GM21717 (cell line): ENCODE results near the gene TMEM18.

ENCODE experiments used
- ATAC-seq: cut with Tn5 transposase; IDR thresholded peaks from one replicate; pipeline ENCODE4 v1.9.1; 2021; ENCODE audit warnings: mild to moderate bottlenecking, moderate library complexity; ENCODE audit not compliant: unreplicated experiment

The TMEM18 gene

DNA sequence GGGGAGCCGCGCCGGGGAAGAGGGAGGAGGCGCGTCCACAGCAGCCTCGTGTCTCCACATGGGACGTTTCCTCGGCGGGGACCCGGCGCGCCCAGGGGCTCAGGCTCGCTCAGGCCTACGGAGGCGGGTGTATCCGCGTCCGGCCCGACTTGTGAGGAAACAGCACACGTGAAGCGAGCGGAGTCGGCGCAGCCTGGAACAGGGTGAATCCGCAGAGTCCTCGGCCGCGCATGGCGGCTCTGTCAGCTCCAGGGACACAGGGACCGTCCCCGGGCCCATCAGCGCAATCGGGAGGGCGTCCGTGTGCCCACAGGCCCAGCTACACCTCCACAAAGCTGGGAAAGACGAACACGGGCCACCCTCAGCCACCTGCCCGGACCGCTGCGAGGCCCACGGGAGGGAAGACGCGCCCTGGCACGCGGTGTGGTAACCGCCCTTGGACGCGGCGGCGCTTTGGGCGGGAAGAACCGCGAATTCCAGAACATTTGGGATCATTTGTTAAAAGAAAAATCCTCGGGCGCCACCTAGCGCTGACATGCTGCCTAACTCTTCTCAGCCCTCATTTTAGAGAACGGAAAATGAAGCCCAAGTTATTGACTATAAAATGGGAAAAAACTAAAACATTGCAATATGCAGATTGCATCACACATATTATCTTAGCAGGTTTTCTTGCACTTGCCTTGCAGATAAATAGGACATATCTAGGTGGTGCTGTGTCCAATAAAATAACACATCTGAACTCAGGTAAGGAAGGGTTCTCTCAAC is 40.4 kb downstream of the TMEM18 start:
- ATAC-seq: peak; percentile 58

DNA sequence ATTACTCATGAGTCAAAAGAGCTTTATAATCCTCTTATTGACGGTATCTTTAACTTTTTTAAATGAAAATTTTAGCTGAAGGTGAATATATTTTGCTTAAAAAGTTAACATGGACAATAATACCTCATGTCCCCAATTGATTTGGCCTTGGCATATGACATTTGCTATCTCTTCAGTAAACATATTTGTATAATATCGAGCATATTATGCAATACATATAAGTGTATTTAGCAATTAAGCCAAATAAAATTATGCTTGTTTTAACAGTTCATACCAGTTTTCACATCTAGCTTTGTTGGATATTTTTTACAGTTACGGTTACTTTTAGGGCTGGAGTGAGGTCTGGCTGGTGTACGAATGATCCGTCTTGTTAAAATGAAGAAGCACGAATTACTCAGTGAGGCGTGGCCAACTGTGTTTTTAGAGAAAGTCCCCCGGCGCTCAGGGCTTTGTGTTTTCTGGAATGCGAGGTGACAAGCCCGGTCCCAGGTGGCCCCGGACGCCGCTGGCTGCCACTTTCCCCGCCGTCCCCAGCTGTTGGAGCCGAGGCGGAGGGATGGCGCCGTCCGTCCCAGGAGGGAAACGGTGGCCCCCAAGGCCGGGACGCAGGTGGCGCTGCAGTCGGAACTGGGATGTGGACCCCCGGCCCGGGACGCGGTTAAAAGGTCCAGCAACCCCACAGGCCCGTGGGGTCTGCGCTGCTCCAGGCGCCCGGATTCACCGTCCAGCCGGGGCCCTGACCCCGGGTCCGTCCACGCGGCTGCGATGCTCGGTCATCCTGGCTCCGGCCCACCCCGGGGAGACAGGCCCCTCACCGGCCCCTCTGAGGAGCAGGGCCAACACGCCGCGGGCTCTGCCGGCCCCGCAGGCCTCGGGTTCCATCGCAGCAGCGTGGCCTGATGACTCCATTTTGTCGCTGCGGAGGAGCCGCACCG is 41.3 kb downstream of the TMEM18 start:
- no peak for ATAC-seq

DNA sequence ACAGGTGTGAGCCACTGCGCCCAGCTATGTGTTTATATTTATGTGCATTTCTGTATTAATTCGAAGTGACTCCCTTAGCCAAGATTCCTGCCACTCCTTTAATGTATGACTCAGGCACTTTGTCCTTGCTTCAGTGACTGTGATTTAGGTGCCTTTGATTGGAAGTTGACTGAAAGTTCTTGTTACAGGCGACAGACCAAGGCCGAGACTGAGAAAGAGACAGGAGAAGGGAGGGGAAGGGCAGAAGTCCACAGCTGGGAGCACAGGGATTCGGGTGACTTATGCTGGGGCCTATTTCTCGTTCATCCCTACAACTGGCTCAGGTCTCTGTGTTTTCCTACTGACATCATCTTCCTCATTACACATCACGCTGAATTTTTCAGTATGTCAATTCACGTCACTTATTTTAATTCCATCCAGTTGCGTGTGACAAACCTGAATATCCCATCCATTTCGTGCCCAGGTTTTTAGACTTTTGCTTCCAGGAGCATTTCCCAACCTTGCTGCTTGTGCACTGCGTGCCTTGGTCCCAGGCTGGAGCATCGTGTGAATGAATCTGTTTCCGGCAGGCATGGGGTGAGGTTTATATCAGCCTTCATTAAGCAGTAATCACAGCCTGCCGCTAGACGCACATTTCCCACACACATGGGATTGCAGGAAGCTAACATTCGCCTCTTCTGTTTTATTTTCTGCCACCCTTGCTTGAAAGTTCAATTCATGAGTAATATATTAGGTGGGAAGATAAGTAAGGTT is 42.4 kb downstream of the TMEM18 start:
- ATAC-seq: no peak

GRCh38 chr2:634041-634440 is 43.2 kb downstream of the TMEM18 start:
- no peak for ATAC-seq

DNA sequence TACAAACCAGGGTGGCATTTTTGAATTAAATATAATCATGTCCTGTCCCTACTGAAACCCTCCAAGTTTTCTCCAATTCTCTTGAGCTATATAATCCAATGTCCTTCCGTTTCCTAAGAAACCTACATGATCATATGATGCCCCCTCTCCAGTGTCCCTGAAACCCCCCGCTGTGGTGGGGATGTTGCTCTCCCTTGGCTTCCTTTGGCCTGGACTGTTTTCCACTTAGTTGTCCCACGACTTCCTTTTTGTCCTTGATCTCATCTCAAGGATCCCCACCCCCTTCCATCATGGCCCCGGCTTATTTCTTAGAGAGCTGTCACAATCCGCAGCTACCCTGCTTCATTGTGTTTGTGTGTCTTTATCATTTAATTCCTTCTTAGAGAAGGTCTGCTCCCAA is 43.8 kb downstream of the TMEM18 start:
- ATAC-seq: no peak

DNA sequence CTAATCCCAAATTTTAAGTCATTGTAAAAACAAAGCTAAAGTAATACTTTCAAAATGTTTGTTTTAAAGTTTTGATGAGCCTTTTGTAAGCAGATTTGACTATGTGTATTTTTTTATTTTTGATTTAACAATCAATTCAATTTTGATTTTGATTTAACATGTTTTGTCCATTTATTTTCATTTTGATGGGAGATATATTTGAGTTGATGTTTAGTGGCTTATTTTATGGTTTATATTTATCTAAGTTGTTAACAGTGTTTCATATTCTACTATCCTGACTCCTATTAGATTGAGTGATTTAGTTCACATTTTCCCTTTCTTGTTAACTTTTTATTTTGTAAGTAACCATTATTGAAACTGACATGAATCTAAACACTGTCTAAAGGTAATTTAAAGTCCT is 44.7 kb downstream of the TMEM18 start:
- no peak for ATAC-seq

DNA sequence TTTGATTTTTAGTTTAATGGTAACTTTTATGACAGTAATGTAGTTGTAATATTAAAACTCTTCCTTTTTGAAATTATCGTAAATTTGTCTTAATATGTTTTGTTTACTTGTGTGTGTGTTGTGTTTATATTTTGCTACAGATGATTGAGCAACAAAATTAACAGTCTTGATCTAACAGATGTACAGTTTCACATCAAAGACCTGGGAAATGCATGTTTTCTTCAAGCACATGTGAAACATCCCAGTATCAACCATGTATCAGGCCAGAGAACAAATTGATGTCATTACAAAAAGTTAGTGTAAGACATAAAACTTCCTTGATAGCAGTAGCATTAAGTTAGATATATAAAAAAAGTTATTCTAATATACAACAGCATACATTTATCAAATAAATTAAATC is 45.5 kb downstream of the TMEM18 start:
- no peak for ATAC-seq

GRCh38 chr2:630451-631320 is 46.5 kb downstream of the TMEM18 start:
- ATAC-seq: no peak

- ATAC-seq: no peak
Measured at GRCh38 chr2:629961-630360, 47.2 kb downstream of the TMEM18 start.

GRCh38 chr2:628651-629050 is 48.6 kb downstream of the TMEM18 start:
- ATAC-seq: no peak

DNA sequence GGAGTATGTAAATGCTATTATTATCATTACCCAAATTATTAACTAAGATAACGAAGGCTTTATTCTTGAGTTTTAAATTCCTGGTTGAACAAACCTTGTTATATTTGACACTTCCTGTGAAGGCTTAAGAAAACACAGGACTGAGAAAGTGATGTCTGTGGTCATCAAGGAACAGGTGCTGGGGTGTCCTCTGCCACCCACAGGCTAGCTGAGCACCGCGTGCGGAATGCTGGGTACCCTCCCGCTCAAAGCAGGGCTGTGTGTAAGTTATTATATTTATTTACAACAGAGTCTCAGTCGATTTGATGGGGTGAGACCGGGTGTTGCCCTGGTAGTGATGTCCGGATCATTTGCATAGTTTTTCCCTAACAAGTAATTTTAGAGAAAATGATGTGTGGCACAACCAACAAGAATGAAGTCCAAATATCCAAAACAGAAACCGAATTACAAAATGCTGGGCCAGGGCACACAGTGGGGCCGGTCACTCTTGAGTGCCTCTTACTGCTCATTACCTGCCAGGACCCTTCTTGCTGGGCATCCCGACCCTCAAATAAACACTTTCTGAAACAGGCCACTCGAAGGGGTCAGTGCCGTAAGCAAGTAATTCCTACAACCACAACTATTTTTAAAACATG is 49.2 kb downstream of the TMEM18 start:
- no peak for ATAC-seq

DNA sequence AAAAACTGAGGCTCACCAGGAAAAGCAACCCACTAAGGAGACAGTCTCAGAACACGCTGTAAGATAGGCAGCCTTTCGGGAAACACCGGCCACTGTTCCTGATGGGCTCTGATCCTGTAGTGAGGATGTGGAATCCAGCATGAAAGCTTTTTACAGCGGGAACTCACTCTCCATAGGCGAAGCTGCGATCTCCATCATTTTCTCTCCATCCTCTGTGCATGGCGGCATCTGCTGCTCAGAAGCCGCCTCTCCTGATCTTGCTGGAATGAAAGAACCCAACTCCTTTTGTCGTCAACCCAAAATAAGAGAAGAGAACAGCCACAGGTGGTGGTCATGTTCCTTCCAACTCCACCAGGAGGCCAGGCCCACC is 49.9 kb downstream of the TMEM18 start:
- ATAC-seq: no peak

DNA sequence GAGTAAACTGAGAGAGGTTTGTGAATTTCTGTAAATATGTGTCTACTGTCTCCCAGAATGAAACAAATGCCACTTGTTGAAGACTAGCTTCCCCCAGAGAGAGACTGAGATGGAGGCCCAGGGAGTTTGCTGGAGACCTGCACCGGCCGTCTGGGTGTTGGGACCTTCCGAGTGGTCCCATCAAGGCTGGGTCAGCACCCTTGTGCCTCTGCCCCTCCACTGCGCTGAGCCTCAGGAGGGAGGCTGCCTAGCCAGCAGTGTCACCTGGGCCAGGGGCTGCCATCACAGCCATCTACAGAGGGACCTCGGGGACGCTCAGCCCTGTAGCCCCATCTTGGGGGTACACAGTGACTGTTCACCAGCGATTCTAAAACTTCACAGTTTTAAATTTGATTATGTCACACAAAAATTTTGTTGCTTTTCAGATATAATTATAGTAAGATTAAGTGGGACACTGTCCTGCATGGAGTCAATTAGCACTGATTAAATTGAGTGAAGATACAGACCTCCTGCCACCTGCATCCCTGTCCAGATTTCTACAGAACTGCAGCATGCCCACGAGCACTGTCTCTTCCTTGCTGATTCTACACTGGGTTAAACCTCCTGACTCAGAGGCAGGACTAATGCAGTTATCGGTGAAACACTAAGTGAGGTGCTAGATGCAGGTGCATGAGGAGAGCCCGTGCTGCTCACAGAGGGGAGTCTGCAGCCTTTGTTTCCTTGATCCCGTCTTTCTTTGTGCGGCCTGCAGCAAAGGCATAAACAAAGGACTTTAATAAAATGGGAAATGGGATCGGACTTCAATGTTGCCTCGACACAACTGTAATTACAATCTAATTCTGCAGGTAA is 50.5 kb downstream of the TMEM18 start:
- ATAC-seq: no peak

GRCh38 chr2:625415-626333 is 51.5 kb downstream of the TMEM18 start:
- ATAC-seq: no peak

DNA sequence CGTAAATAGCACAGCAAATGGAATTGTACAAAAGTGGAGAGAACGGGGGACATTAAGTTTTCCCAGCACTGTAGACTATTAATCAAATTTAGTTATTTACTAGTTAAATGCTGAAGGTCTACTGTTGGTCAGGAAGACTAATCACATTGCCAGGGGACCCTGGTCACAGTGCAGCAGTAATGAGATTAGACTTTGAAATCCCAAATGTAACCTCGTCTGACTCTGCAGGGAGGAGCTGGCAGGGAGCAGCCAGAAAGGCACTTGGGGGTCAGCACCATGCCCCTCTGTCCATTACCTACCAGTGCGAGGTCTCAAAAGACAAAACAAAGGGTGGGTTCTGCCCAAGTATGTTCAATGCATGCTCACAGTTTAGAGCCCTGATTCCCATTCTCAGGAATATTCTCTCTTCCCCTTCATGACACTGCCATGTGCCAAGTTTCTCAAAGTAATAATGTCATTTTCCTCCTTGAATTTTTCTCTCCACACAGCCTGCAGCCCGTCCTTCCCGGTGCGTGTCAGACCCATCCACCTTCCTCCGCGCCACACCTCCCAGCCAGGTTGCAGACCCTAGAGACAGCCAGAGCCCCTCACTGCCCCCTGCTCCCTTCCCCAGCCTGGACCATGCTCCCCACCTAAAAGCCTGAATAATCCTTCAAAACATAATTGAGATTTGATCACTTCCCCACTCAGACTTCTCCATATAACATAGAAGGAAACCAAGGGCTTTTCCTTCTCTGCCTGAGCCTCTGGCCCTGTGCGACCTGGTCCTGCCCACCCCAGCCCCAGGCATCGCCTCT is 52.5 kb downstream of the TMEM18 start:
- ATAC-seq: no peak

GRCh38 chr2:624096-624495 is 53.1 kb downstream of the TMEM18 start:
- no peak for ATAC-seq
